HFFc6 (cell line): Measurements from ENCODE around the gene CMTM1. TPM values are rescaled to one million over a fixed set of nuclear protein-coding genes. Genes with fewer than 3 reads are reported as not detected.
A peak's percentile ranks its signal among the peaks of the same experiment; 100 is the strongest.

ENCODE experiments used
- DNase-seq: peaks from one replicate; pipeline ENCODE4 v3.0.0-alpha.2; 2018
- H3K27ac Mint-ChIP-seq: 2 replicates; pipeline ENCODE4 v1.8.0; 2020; ENCODE audit warnings: mild to moderate bottlenecking, mixed read lengths
- H3K27me3 Mint-ChIP-seq: 2 replicates; pipeline ENCODE4 v1.8.0; 2021; ENCODE audit warnings: mild to moderate bottlenecking, moderate library complexity, mixed read lengths; ENCODE audit not compliant: insufficient read depth
- H3K36me3 Mint-ChIP-seq: 2 replicates; pipeline ENCODE4 v1.8.0; 2021; ENCODE audit warnings: low read depth, mixed read lengths
- H3K4me1 Mint-ChIP-seq: 2 replicates; pipeline ENCODE4 v1.8.0; 2020; ENCODE audit warnings: low read depth, mixed read lengths
- H3K4me3 Mint-ChIP-seq: 2 replicates; pipeline ENCODE4 v1.8.0; 2020; ENCODE audit warnings: mild to moderate bottlenecking, moderate library complexity, mixed read lengths
- H3K9me3 Mint-ChIP-seq: 2 replicates; pipeline ENCODE4 v1.8.0; 2020; ENCODE audit warnings: mild to moderate bottlenecking, mixed read lengths
- total RNA-seq, 6 experiments: library from RNA; stranded (reverse); fragmentation: NEBNext Ultra II Directional; extraction: Animal tissue kit (Norgen Biotek cat#: 25700); gene quantifications; 2 replicates in 1 of 6; 3 replicates in 5 of 6; pipeline ENCODE4 v1.2.3, GENCODE V29; 2021
- TF ChIP-seq, protein P1 (sequence below): fragments of 200-600 bp; sonication (generic); IDR thresholded peaks from 2 replicates; pipeline ENCODE4 v1.5.0; 2021; ENCODE audit warnings: antibody characterized with exemption, mild to moderate bottlenecking

The CMTM1 gene
- total RNA-seq, 6 experiments from 2014 or later, result 4.2 to 5.5 (median 4.9) TPM

DNA sequence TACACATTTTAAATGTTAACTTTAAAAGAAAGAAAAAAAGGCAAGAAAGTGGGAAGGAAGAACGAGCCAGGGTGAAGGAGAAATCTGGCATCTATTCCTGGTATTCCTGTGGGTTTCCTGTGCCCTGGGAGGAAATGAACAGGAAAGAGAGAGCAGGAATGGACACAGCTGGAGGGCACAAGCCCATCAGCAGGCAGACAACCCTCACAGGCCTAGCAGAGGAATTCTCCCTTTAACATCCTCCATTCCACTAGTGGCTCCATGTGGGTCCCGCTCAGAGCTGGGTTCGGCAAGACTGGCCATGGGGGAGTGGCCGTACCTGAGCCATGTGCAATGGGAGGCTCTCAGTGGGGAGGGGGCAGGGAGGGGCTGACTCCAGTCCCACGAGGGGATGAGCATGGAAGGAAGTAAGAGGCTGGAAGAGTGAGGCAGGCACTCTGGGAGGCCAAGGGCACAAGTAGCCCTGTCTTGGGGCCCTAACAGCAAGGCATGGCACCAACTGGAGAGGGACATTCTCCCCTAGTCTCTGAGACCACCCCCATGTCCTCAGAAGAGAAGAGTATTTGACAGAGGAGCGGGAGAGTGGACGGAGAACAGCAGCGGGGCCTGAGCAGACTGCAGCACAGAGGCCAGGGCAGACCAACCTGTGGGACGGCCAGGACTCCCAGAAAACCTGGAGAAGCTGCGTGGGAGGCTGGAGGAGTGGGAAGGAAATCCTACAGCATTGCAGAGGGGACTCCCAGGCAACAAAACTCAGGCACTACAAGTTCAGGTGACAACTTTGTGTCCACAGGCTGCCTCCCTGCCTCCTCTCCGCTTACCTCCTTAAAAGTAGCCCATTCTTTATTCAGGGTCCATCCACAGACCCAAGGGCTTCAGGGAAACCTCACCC is 46.5 kb upstream of the CMTM1 start:
- TF ChIP-seq, protein P1, sequence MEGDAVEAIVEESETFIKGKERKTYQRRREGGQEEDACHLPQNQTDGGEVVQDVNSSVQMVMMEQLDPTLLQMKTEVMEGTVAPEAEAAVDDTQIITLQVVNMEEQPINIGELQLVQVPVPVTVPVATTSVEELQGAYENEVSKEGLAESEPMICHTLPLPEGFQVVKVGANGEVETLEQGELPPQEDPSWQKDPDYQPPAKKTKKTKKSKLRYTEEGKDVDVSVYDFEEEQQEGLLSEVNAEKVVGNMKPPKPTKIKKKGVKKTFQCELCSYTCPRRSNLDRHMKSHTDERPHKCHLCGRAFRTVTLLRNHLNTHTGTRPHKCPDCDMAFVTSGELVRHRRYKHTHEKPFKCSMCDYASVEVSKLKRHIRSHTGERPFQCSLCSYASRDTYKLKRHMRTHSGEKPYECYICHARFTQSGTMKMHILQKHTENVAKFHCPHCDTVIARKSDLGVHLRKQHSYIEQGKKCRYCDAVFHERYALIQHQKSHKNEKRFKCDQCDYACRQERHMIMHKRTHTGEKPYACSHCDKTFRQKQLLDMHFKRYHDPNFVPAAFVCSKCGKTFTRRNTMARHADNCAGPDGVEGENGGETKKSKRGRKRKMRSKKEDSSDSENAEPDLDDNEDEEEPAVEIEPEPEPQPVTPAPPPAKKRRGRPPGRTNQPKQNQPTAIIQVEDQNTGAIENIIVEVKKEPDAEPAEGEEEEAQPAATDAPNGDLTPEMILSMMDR, result no peak
- Mint-ChIP-seq H3K36me3 (peaks cover 20% of the 10 kb centered on the region), H3K4me1 (peaks cover 55% of the 10 kb centered on the region), H3K27ac (no peak overlapping the region), H3K27me3 (no peaks in the 10 kb centered on the region; the same call in 1 of the 2 replicates), H3K4me3 (no peak overlapping the region), H3K9me3 (no peaks in the 10 kb centered on the region)
- DNase-seq, result no peak

DNA sequence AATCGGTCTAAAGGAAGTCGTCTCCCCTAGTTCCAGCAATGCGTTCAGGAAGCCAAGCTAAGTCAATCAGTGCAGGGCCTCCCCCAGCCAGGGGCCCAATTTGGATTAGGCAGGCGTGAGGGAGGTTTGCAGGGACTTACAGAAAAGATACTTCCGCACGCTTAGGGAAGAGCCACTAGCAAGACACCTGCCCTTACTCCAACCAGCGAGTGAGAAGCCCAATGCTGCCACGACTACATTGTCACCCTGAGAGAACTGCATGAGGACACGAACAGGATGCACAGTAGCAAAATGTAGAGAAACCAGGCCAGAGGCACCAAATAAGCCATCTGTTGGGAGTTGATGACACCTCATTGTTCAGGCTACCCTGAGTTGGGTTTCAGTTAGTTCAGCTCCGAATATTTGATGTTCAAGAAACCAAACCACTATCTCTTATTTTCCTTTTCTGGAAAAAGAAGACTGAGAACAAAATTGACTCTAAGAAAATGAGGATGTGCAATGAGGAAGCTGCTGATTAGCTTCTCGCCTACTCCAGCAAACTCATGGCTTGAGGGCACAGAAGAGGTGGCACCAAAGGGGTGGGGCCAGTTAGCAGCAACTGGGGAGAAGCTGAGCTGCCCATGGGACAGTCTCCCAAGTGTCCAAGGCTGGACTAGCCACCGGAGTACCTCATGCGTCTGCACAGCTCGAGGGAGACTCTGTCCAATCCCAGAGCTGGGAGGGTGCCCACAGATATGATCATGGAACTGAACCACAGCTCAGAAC is 45.7 kb upstream of the CMTM1 start:
- no peak for DNase-seq
- Mint-ChIP-seq H3K4me3 (peak overlapping the region; percentile 9; the same call in 1 of the 2 replicates), H3K4me1 (peaks cover 59% of the 10 kb centered on the region), H3K27me3 (no peaks in the 10 kb centered on the region; the same call in 1 of the 2 replicates), H3K27ac (no peak overlapping the region), H3K36me3 (peaks cover 16% of the 10 kb centered on the region), H3K9me3 (no peaks in the 10 kb centered on the region)
- TF ChIP-seq, protein P1, result no peak

GRCh38 chr16:66521252-66521713 is 45.0 kb upstream of the CMTM1 start:
- Mint-ChIP-seq H3K4me3 (0 out of 2 replicates have a peak overlapping the region, but pooled peaks have one; percentile 9), H3K27ac (0 out of 2 replicates have a peak overlapping the region, but pooled peaks have one; percentile 45), H3K4me1 (peaks cover 59% of the 10 kb centered on the region), H3K36me3 (peaks cover 20% of the 10 kb centered on the region), H3K27me3 (no peaks in the 10 kb centered on the region; the same call in 1 of the 2 replicates), H3K9me3 (no peaks in the 10 kb centered on the region)
- TF ChIP-seq, protein P1, result no peak
- DNase-seq, result no peak

DNA sequence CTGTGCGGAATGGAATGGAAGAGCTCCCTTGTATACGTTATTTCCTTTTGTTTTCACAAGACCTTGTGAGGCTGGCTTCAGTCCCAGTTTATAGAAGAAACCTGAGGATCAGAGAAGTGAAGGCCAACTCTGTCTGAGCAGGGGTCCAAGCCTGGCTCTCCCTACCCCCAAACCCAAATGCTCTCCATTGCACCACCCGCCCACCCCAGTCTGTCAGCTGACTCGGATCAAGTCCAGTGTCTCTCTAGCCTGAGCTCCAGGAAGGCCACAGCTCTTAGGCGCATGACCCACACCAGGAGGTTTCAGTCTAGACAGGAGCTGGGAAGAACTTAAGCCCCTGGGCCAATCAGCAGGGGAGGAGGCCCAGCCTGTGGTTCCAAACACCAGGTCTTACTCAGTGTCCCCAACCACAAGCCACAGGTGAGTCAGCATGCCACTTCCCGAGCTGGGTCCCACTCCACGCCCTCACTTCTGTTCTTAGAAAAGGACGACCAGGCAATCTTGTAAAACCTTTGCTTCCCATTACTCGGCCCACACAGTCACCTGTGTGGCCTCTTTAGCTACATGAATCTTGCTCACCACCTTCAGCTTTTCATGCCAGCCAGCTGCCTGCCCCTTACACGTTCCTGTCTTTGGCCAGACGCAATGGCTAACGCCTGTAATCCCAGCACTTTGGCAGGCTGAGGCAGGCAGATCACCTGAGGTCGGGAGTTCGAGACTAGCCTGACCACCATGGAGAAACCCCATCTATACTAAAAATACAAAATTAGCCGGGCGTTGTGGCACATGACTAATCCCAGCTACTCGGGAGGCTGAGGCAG is 44.1 kb upstream of the CMTM1 start:
- Mint-ChIP-seq H3K4me3 (peak overlapping the region; percentile 32; the same call in 1 of the 2 replicates), H3K27me3 (no peaks in the 10 kb centered on the region; the same call in 1 of the 2 replicates), H3K36me3 (peaks cover 17% of the 10 kb centered on the region), H3K27ac (peak overlapping the region; percentile 45), H3K4me1 (peaks cover 52% of the 10 kb centered on the region), H3K9me3 (no peaks in the 10 kb centered on the region)
- DNase-seq, result peak; percentile 70
- TF ChIP-seq, protein P1, result no peak
